ENCODE results near the gene KCNJ1.

Gene KCNJ1

GRCh38 chr11:128840137-128840536 lies 27.0 kb downstream of the KCNJ1 start:
- Histone ChIP-seq H3K27me3 (ENCODE audit: control insufficient read depth, insufficient read depth, low read length) (peaks cover 17% of the 10 kb centered on the region), H3K9ac (ENCODE audit: low read depth, low read length) (no peak overlapping the region), H3K4me1 (ENCODE audit: control insufficient read depth, insufficient read depth, low read length) (no peaks in the 10 kb centered on the region), H3K4me3 (ENCODE audit: low read length) (no peak overlapping the region), H3K9me3 (replicated peaks; ENCODE audit: low read length) (no peaks in the 10 kb centered on the region), H3K4me2 (ENCODE audit: low read length) (no peak overlapping the region), H3K36me3 (ENCODE audit: insufficient read depth, low read length) (no peaks in the 10 kb centered on the region)

GRCh38 chr11:128839081-128839480 lies 28.0 kb downstream of the KCNJ1 start:
- H3K4me1 ChIP-seq (ENCODE audit: control insufficient read depth, insufficient read depth, low read length): no peaks in the 10 kb centered on the region

GRCh38 chr11:128837627-128838026 lies 29.5 kb downstream of the KCNJ1 start:
- no peak overlapping the region for H3K9ac ChIP-seq (ENCODE audit: low read depth, low read length)
- no peak overlapping the region for H3K4me2 ChIP-seq (ENCODE audit: low read length)
- peaks cover 8% of the 10 kb centered on the region for H3K27me3 ChIP-seq (ENCODE audit: control insufficient read depth, insufficient read depth, low read length)
- H3K4me1 ChIP-seq (ENCODE audit: control insufficient read depth, insufficient read depth, low read length): no peaks in the 10 kb centered on the region
- no peaks in the 10 kb centered on the region for H3K9me3 ChIP-seq (replicated peaks; ENCODE audit: low read length)
- H3K36me3 ChIP-seq (ENCODE audit: insufficient read depth, low read length): no peaks in the 10 kb centered on the region
- H3K4me3 ChIP-seq (ENCODE audit: low read length): no peak overlapping the region

More at GRCh38 chr11:128839081-128839480, 28.0 kb downstream of the KCNJ1 start:
- no peaks in the 10 kb centered on the region for H3K9me3 ChIP-seq (replicated peaks; ENCODE audit: low read length)
- H3K4me2 ChIP-seq (ENCODE audit: low read length): no peak overlapping the region
- peaks cover 15% of the 10 kb centered on the region for H3K27me3 ChIP-seq (ENCODE audit: control insufficient read depth, insufficient read depth, low read length)
- H3K9ac ChIP-seq (ENCODE audit: low read depth, low read length): no peak overlapping the region
- no peaks in the 10 kb centered on the region for H3K36me3 ChIP-seq (ENCODE audit: insufficient read depth, low read length)
- H3K4me3 ChIP-seq (ENCODE audit: low read length): no peak overlapping the region

GRCh38 chr11:128835741-128836430 lies 31.2 kb downstream of the KCNJ1 start:
- peak overlapping the region; percentile 28 for H3K4me2 ChIP-seq (ENCODE audit: low read length)
- no peaks in the 10 kb centered on the region for H3K9me3 ChIP-seq (replicated peaks; ENCODE audit: low read length)
- peaks cover 3% of the 10 kb centered on the region for H3K27me3 ChIP-seq (ENCODE audit: control insufficient read depth, insufficient read depth, low read length)
- H3K9ac ChIP-seq (ENCODE audit: low read depth, low read length): no peak overlapping the region
- no peaks in the 10 kb centered on the region for H3K4me1 ChIP-seq (ENCODE audit: control insufficient read depth, insufficient read depth, low read length)
- no peak overlapping the region for H3K4me3 ChIP-seq (ENCODE audit: low read length)
- no peaks in the 10 kb centered on the region for H3K36me3 ChIP-seq (ENCODE audit: insufficient read depth, low read length)

GRCh38 chr11:128834157-128834556 lies 32.9 kb downstream of the KCNJ1 start:
- Histone ChIP-seq H3K4me1 (ENCODE audit: control insufficient read depth, insufficient read depth, low read length) (no peaks in the 10 kb centered on the region), H3K4me3 (ENCODE audit: low read length) (no peak overlapping the region), H3K9me3 (replicated peaks; ENCODE audit: low read length) (no peaks in the 10 kb centered on the region), H3K27me3 (ENCODE audit: control insufficient read depth, insufficient read depth, low read length) (peaks cover 3% of the 10 kb centered on the region), H3K4me2 (ENCODE audit: low read length) (no peak overlapping the region), H3K9ac (ENCODE audit: low read depth, low read length) (no peak overlapping the region), H3K36me3 (ENCODE audit: insufficient read depth, low read length) (no peaks in the 10 kb centered on the region)

- Histone ChIP-seq H3K4me1 (ENCODE audit: control insufficient read depth, insufficient read depth, low read length) (peaks cover 7% of the 10 kb centered on the region), H3K4me3 (ENCODE audit: low read length) (no peak overlapping the region), H3K4me2 (ENCODE audit: low read length) (no peak overlapping the region), H3K9me3 (replicated peaks; ENCODE audit: low read length) (no peaks in the 10 kb centered on the region), H3K36me3 (ENCODE audit: insufficient read depth, low read length) (no peaks in the 10 kb centered on the region), H3K27me3 (ENCODE audit: control insufficient read depth, insufficient read depth, low read length) (peaks cover 3% of the 10 kb centered on the region), H3K9ac (ENCODE audit: low read depth, low read length) (no peak overlapping the region)
Observed at GRCh38 chr11:128832121-128832497, 35.0 kb downstream of the KCNJ1 start.

GRCh38 chr11:128831174-128832120 lies 35.6 kb downstream of the KCNJ1 start:
- Histone ChIP-seq H3K9me3 (replicated peaks; ENCODE audit: low read length) (no peaks in the 10 kb centered on the region), H3K27me3 (ENCODE audit: control insufficient read depth, insufficient read depth, low read length) (peaks cover 3% of the 10 kb centered on the region), H3K4me2 (ENCODE audit: low read length) (peak overlapping the region; percentile 55), H3K4me3 (ENCODE audit: low read length) (no peak overlapping the region), H3K36me3 (ENCODE audit: insufficient read depth, low read length) (no peaks in the 10 kb centered on the region), H3K4me1 (ENCODE audit: control insufficient read depth, insufficient read depth, low read length) (peaks cover 7% of the 10 kb centered on the region), H3K9ac (ENCODE audit: low read depth, low read length) (no peak overlapping the region)

- Histone ChIP-seq H3K36me3 (ENCODE audit: insufficient read depth, low read length) (no peaks in the 10 kb centered on the region), H3K4me2 (ENCODE audit: low read length) (peak overlapping the region; percentile 55), H3K4me1 (ENCODE audit: control insufficient read depth, insufficient read depth, low read length) (peaks cover 7% of the 10 kb centered on the region), H3K4me3 (ENCODE audit: low read length) (no peak overlapping the region), H3K9ac (ENCODE audit: low read depth, low read length) (no peak overlapping the region), H3K27me3 (ENCODE audit: control insufficient read depth, insufficient read depth, low read length) (peaks cover 3% of the 10 kb centered on the region), H3K9me3 (replicated peaks; ENCODE audit: low read length) (no peaks in the 10 kb centered on the region)
Observed at GRCh38 chr11:128830290-128831173, 36.6 kb downstream of the KCNJ1 start.

- peaks cover 7% of the 10 kb centered on the region for H3K4me1 ChIP-seq (ENCODE audit: control insufficient read depth, insufficient read depth, low read length)
- H3K9ac ChIP-seq (ENCODE audit: low read depth, low read length): no peak overlapping the region
Observed at GRCh38 chr11:128828350-128828749, 38.7 kb downstream of the KCNJ1 start.

GRCh38 chr11:128827191-128827893 lies 39.8 kb downstream of the KCNJ1 start:
- Histone ChIP-seq H3K4me2 (ENCODE audit: low read length) (no peak overlapping the region), H3K9me3 (replicated peaks; ENCODE audit: low read length) (no peaks in the 10 kb centered on the region), H3K4me1 (ENCODE audit: control insufficient read depth, insufficient read depth, low read length) (peaks cover 7% of the 10 kb centered on the region), H3K9ac (ENCODE audit: low read depth, low read length) (no peak overlapping the region), H3K36me3 (ENCODE audit: insufficient read depth, low read length) (no peaks in the 10 kb centered on the region), H3K27me3 (ENCODE audit: control insufficient read depth, insufficient read depth, low read length) (no peaks in the 10 kb centered on the region), H3K4me3 (ENCODE audit: low read length) (no peak overlapping the region)

More at GRCh38 chr11:128828350-128828749, 38.7 kb downstream of the KCNJ1 start:
- peaks cover 3% of the 10 kb centered on the region for H3K27me3 ChIP-seq (ENCODE audit: control insufficient read depth, insufficient read depth, low read length)
- no peak overlapping the region for H3K4me3 ChIP-seq (ENCODE audit: low read length)
- H3K4me2 ChIP-seq (ENCODE audit: low read length): no peak overlapping the region
- H3K36me3 ChIP-seq (ENCODE audit: insufficient read depth, low read length): no peaks in the 10 kb centered on the region
- no peaks in the 10 kb centered on the region for H3K9me3 ChIP-seq (replicated peaks; ENCODE audit: low read length)

Measured in skeletal muscle satellite cell (primary cell).